AG04450 (cell line): ENCODE results near the gene PLCXD3. TPM values are rescaled to one million over a fixed set of nuclear protein-coding genes. Genes with fewer than 3 reads are reported as not detected.

ENCODE experiments used
- CTCF ChIA-PET: fragments of 300-600, 350-600 bp; formaldehyde crosslinking; extraction: SDS; loops from one replicate; lab custom pipeline; 2022; ENCODE audit warnings: antibody characterized with exemption, inconsistent platforms; lab: Charles Lee
- POLR2A ChIA-PET: fragments of 350-600 bp; formaldehyde crosslinking; extraction: SDS; loops from one replicate; lab custom pipeline; 2021; ENCODE audit warnings: antibody characterized with exemption, inconsistent platforms; lab: Yijun Ruan, JAX
- DNase-seq: peaks from one replicate; pipeline ENCODE4 v3.0.0-alpha.2; 2011; ENCODE audit warnings: low read depth, low spot score
- H3K27ac ChIP-seq: one replicate; pipeline ENCODE4 v1.5.1; 2012; ENCODE audit warnings: low read depth, low read length, control low read depth
- H3K27me3 ChIP-seq: one replicate; pipeline ENCODE4 v1.6.0; 2012; ENCODE audit warnings: low read length; ENCODE audit not compliant: control insufficient read depth, insufficient read depth
- H3K4me3 ChIP-seq: 2 replicates; pipeline ENCODE4 v1.5.1; 2011; ENCODE audit warnings: mild to moderate bottlenecking, low read depth, low read length, control low read depth
- H3K9me3 ChIP-seq: 2 replicates; pipeline ENCODE4 v1.5.1; 2012; ENCODE audit warnings: low read length; ENCODE audit not compliant: control insufficient read depth, insufficient read depth
- CTCF ChIP-seq: IDR thresholded peaks from 2 replicates; pipeline ENCODE4 v1.5.1; 2011; ENCODE audit warnings: low read depth, low read length, control low read depth, inconsistent platforms
- polyA plus RNA-seq: library from polyadenylated mRNA; depleted of rRNA; stranded (reverse); fragments of >200 nt; gene quantifications from 2 replicates; pipeline ENCODE4 v1.2.3, GENCODE V29; 2011

PLCXD3 gene
- polyA plus RNA-seq, 1 experiment, result 0.02 TPM

DNA sequence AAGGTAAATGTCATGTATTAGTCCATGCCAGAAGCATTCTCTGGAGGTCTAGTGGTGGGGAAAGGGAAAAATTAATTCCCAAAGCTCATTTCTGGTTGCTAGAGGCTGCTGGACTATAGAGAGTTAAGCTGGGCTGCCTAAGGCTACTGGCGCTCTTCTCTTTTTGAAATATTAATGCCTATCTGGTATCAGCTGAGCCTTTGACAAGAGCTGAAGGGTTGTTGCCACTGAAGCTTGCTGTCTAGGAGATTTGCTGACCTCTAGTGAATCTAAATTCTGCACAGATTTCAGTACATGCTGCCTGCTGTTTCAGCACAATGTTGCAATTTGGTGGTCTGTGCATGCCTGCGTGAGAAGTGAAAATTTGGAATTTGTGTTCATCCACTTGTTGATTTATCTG lies 29.1 kb upstream of the PLCXD3 start:
- CTCF ChIA-PET, result no interaction called here
- TF ChIP-seq CTCF, result no peak
- H3K4me3 ChIP-seq, result no peak overlapping the region
- no peaks in the 10 kb centered on the region for H3K9me3 ChIP-seq
- no peak overlapping the region for H3K27ac ChIP-seq
- POLR2A ChIA-PET, result no interaction called here
- H3K27me3 ChIP-seq, result no peaks in the 10 kb centered on the region
- no peak for DNase-seq

GRCh38 chr5:41537581-41537980 lies 27.2 kb upstream of the PLCXD3 start:
- H3K4me3 ChIP-seq, result no peak overlapping the region
- POLR2A ChIA-PET, result no interaction called here
- no peaks in the 10 kb centered on the region for H3K9me3 ChIP-seq
- H3K27me3 ChIP-seq, result no peaks in the 10 kb centered on the region
- CTCF ChIA-PET, result no interaction called here
- H3K27ac ChIP-seq, result no peak overlapping the region
- no peak for DNase-seq
- TF ChIP-seq CTCF, result no peak

- POLR2A ChIA-PET, result no interaction called here
Measured at GRCh38 chr5:41532485-41532884, 22.1 kb upstream of the PLCXD3 start.

DNA sequence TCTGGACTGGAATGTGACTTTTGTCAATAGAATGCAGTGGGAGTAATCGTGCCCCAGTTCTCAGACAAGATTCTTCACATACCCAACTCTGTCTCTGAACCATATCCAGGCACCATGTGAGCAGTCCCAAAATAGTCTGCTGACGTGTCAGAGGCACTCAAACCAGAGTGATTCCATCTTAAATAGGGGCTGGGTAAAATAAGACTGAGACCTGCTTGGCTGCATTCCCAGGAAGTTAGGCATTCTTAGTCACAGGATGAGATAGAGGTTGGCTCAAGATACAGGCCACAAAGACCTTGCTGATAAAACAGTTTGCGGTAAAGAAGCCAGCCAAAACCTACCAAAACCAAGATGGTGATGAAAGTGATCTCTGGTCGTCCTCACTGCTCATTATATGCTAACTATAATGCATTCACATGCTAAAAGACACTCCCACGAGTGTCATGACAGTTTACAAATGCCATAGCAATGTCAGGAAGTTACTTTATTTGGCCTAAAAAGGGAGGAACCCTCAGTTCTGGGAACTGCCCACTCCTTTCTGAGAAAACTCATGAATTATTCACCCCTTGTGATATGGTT lies 16.9 kb upstream of the PLCXD3 start:
- H3K27ac ChIP-seq, result no peak overlapping the region
- TF ChIP-seq CTCF, result no peak
- no peaks in the 10 kb centered on the region for H3K9me3 ChIP-seq
- peak; percentile 84 for DNase-seq
- ChIA-PET POLR2A (no interaction called here), CTCF (no interaction called here)
- no peaks in the 10 kb centered on the region for H3K27me3 ChIP-seq
- H3K4me3 ChIP-seq, result no peak overlapping the region

More at GRCh38 chr5:41532485-41532884, 22.1 kb upstream of the PLCXD3 start:
- Histone ChIP-seq H3K27ac (no peak overlapping the region), H3K9me3 (no peaks in the 10 kb centered on the region), H3K27me3 (no peaks in the 10 kb centered on the region), H3K4me3 (no peak overlapping the region)
- no peak for DNase-seq
- no peak for TF ChIP-seq CTCF
- CTCF ChIA-PET, result no interaction called here

- no peak for DNase-seq
- H3K4me3 ChIP-seq, result no peak overlapping the region
- TF ChIP-seq CTCF, result no peak
- CTCF ChIA-PET, result no interaction called here
- POLR2A ChIA-PET, result no interaction called here
- H3K27me3 ChIP-seq, result no peaks in the 10 kb centered on the region
- H3K9me3 ChIP-seq, result no peaks in the 10 kb centered on the region
- H3K27ac ChIP-seq, result no peak overlapping the region
Measured at GRCh38 chr5:41526699-41527098, 16.3 kb upstream of the PLCXD3 start.
